HG03139 (cell line): Measurements from ENCODE around the gene SEC22A.

Source experiments
- ATAC-seq: cut with Tn5 transposase; IDR thresholded peaks from one replicate; pipeline ENCODE4 v1.9.1; 2021; ENCODE audit not compliant: unreplicated experiment

Gene SEC22A

DNA sequence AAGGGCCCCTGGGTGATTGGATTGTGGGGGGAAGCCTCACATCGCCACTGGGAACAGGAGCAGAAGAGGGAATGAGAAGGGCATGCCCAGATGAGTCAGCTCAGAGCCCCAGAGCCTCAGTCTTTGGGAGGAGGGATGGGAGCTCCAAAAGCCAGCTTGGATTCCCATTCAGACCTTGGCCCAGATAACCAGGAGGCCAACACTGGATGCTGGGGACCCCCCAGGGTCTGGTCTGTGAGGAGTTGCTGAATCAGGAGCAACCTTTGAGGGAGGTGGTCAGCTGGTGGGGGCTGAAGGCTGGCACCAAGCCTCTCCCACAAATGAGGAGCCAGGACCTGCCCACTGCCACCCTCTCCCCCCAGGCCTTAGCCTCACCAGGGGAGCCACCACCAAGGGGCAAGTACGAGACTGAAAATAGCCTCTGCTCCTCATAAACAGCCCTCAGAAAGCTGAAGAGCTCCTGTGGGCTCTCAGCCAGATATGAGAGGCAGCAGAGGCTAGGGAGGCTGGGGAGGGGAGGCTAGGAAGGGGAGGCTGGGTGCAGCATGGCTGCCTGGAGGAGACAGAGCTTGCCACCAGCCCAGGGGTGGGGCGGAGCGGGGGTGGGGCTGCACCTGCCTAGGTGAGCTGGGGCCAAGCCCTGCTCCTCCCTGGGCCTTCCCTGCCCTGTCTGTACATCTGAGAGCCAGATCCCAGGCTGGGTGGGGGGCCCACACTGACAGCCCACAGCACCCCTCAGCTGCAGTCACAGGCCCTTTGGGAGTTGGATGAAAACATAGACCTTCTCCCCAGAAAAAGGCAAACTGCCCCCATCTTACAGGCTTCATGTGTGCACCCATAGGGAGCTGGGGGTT lies 99.8 kb downstream of the SEC22A start:
- ATAC-seq: no peak

DNA sequence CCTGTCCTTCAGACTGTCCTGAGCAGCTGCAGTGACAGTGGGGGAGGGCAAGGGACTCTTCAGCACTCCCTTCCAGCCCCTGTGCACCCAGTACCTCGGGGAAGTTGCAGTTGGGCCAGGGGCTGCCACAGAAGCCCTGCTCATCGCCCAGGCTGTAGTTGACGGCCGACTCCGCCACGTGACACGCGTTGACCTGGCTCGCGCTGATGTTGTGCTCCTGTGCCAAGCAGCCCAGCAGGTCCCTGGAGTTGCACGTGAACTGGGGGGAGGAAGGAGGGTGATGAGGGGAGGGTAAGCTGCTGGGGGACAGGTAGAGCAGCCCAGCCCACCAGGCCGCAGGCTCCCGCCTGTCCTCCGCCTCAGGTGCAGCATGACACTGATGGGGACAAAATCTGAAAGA lies 101.2 kb downstream of the SEC22A start:
- ATAC-seq: no peak

DNA sequence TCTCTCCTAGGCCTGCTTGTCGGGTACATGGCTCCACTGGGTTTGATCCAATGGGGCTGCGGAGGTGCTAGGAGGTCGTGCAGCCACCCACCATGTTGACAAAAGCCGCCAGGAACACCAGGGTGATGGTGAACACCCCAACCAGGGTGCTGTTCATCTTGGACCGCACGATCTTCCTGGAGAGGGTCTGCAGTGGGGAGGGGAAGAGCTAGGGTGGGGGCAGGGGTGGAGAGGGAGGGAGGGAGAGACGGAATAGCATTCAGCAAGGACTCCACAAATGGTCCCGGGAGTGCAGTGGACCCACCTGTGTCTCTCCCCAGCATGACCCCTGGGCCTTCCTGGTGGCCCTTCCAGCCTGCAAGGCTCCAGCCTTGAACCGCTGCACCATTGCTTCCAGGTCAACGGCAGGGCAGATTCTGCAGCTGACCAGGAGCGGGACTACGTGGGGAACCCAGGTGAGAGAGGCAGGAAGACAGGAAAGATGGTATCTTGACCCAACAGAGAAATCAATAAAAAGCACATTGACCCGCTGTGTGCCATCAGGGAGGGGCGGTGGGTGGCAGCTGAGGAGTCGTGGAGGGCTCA lies 102.3 kb downstream of the SEC22A start:
- no peak for ATAC-seq

DNA sequence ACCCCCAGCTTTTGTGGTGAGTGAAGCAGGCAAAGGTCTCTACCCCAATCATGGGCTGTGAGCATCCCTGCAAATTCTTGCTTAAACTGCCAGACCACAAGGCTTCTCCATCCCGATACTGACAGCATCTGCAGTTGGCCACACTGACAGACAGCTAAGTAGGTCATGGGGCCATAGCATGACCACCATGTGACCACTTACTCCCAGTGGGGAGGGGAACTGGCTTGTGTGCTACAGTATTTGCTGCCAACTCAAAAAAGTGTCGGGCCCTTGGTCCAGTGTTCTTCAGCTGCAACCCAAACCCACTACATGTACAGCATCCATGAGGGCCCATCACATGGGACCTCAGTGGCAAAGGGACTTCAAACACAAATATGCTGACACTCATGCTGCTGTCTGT lies 103.4 kb downstream of the SEC22A start:
- ATAC-seq: no peak

DNA sequence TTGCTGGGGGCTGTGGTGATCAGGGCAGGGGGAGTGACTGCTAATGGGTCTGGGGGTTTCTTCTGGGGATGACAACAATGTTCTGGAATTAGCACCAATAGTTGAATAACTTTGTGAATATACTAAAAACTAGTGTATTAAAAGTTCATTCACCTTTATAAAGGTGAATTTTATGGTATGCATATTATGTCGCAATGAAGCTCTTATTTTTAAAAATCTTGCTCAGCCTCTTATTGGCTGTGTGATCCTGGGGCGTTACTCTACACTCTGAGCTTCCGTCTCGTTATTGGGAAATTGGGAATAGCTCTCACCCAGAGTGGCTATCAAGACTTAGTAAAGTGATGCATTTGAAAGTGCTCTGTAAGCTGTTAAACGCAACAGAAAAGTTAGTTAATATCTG lies 105.3 kb downstream of the SEC22A start:
- no peak for ATAC-seq

DNA sequence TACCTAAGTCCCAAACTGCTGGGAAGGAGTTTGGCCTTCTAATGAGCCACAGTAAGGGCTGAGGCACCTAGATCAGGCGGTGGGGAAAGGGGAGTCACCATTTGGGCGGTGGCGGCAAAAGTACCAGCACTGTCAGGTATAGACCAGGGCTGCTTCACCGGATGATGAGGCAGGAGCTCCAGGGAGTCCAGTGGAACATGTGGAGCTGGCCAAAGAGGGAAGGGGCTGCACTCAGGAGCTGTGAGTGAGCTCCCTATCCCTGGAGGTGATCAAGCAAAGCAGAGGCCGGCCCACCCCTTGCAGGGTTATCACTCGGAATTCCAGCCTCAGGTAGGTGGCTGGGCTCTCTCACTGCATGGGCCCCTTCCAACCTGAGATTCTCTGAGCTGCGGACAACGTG lies 108.4 kb downstream of the SEC22A start:
- ATAC-seq: no peak

DNA sequence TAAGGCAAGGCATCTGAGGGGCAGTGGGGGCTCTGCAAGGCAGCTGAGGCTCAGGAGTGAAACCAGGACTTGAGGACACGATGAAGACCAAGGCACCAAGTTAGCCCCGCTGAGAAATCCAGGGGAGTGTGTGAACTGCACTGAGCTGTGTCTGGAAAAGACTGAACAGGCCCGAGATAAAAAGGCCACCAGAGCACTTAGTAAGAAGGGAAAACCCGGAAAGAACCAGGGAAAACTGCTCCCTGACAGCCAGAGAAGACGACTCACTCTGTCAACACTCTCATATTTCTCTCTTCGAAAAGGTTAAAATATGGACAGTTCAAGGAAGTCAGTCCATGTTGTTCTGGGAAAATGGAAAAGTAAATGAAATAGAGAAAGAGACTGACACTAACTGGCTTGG lies 109.0 kb downstream of the SEC22A start:
- ATAC-seq: no peak

DNA sequence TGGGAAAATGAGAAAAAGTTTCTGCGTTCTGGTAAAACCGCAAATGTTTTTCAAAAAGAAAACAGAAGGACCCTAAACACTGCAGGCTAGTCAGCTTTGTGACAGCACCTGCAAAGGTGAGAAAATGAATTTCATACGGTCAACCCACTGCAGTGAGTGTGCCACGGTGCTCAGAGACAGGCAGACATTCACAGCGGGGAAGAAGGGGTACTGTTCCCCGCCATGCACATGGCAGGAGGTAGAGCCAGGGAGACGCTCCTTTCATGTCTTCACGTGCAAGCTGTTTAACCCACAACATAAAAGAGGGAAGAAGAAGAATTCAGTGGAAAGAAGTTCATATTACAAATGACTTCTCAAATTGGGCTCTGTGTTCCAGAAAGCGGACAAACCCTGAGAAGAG lies 109.5 kb downstream of the SEC22A start:
- no peak for ATAC-seq

DNA sequence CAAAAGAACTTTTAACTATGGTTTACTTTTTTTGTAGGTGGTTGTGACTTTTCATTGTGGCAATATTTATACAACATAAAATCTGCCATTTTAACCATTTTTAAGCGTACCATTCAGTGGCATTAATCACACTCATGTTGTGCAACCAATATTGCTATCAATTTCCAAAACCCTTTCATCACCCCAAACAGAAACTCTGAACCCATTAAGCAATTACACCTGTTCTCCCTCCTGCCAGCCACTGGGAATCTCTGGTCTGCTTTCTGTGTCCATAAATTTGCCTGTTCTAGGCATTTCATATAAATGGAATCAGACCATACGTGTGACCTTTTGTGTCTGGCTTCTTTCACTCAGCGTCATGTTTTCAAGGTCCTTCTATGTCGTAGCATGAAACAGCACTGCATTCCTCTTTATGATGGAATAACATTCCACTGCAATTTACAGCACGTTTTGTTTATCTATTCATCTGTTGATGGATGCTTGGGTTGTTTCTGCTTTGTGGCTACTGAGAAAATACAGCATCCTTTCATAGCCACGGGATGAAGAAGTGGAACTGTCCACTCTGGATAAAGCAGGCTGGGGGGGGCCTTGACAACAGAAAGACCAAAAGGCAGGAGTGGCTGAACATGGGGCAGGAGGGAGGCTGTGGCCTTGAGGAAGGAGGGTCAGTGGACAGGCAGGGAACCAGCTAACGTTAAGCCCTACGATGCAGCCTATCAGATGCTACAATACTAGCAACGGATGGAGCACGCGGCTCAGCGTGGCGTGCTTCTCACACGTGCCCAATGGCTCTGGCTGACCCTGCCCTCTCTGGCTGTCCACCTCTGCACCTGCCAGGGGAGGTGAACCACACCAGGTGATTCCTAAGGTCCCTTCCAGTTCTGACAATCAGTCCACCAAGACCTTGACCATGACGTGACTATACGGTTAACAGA lies 110.9 kb downstream of the SEC22A start:
- ATAC-seq: no peak

DNA sequence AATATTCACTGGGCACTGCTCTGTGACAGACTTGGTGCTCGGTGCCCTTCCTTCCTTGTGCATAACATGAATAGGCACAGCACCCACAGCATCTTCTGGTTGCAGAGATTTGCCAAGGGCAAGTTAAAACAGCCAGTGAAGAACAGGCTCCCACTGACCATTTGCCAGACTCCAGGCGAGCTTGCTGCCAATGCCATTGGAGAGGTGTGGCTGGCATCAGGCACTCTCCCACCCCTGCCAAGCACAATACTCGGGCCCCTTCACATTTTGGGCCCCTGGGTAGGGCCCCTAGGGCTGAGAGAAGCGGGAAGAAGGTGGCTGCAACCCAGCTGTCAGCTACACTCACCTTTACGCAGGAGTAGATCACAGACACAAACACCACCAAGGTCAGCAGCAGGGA lies 112.1 kb downstream of the SEC22A start:
- no peak for ATAC-seq

DNA sequence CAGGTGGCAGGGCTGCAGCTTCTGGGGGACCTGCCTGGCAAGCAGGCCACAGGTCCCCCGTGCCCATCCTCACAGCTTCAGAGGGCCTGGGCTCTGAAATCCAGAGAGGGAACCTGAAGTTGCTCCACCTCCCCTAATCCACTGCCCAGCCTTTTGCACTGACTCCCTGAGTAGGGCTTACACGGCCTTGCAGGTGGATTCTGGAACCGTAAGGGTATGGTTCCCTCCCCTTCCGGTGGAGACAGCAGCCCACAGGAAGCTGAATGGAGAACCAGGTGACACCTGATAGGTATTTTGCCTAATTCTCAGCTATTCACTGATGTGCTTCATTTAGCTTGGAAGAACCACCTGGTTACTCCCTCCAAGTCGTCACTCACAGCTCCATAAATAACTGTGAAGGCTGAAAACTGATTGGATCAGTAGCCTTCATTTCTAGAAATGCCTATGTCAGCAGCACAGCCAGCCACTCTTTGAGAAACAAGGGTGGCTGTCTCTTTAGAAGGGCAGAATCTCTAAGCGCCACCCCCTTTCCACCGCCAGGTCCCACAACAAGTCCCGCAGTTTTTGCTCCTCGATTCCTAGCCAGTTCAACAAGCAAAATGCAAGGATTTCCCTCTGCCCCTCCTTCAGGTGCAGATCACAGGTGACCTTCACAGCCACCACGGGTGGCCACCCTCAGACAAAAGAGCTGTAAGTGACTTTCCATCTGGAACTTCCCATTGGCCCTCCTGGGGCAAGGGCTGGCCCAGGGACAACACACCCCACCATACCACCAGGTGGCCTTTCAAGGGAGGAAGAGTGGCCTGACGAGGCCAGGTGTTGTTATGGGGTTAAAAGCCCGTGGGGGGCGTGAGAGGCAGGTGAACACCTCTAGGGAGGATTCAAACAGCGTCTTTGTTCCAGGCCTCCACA lies 112.9 kb downstream of the SEC22A start:
- no peak for ATAC-seq

DNA sequence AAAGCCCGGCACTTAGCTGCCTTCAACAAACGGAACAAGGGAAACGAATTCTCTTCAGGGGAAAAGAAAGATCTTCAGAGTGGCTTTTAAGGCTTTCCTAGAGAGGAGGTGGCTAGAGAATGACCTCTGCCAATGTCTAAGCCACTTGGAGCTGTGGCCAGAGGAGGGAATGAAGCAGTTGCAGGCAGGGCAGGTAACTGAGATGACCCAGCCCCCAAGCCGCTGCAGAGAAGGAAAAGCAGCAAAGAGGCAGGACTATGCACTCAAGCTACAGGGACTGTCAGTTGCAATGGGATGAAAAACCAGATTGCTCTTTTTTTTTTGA lies 113.5 kb downstream of the SEC22A start:
- no peak for ATAC-seq

DNA sequence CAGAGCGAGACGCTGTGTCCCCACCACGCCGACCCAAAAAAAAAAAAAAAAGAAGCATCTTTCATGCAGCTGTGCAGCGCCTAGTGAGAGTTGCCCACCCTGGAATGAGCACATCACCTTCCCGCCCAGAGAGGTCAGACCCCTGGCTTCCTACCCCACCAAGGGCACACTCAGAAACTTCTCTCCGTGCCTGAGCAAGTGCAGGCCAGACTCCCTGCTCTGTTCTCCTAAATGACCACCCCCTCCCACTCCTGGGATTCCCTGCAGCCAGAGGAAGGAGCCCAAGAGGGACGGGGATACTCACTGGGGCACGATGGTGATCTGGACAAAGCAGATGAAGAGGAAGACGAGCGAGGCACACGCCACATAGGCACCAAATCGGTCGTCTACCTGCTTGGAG lies 116.0 kb downstream of the SEC22A start:
- no peak for ATAC-seq

DNA sequence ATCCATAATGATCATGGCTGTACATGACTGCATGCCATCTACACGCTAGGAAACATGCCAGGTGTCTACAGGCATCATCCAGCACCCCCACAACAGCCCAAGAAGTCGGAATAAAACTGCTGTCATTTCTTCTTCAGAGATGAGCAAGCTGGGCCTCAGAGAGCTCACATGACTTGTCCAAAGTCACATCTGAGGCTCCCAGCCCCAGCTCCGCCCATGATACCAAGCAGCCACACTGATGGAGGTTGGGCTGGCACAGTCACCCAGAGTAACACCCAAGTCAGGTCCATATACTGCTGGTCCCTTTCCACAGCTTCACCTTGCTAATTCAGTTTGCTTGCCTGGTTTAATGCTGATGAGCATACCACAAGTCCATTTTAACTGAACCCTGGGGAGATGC lies 116.6 kb downstream of the SEC22A start:
- no peak for ATAC-seq

DNA sequence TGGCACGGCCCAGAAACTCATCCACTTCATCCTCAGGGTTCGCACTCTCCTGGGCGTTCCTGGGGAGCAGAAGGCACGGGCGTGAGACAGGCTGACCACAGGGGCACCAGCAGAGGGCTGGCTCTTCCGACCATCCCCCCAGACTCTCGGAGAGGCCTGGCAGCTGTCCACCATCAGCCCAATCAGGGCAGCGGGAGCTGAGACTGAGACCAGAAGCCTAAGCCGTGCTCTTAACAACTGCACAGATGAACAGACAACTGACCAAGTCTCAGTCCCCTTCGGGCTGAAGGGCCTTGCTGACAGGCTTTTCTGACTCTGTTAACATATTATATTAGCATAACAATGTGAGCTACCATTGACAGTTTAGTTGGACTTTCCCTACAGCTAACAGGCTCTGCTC lies 118.0 kb downstream of the SEC22A start:
- ATAC-seq: no peak

DNA sequence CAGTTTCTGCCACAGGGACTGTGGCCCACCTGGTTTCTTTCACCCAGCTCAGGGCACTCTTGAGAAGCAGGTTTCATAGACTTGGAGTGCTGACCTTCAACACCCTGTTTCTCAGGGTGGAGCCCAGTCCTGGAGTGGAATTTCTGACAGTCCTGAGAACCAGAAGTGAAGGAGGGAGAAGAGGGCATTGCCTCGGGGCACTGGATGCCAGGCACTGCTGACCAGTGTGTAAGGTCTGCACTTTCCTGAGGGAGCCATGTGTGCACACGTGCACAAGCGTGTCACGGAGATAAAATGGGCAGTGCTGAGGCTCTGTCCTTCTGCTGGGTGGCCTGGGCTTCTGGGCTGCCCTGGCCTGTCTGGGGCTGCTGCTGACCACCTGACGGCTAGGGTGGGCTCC lies 118.5 kb downstream of the SEC22A start:
- no peak for ATAC-seq

DNA sequence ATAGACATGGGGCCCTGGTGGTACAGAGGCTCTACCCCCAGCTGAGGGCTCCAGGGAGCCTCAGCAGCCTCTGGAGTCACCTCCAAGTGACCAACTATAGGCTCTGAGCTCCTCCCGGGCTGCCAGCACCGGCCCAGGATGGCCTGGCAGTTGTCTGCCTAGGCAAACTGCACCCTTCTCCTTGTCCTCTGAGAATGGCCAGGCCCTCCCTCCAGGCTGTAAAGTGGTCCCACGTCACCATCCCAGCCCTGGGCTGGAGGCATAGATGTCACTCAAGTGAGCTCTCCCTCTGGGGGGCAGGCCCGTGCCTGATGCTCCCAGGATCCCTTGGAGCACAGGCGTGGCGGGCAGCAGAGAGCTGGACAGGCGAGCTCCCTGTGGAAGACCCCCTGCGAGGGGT lies 120.1 kb downstream of the SEC22A start:
- no peak for ATAC-seq

DNA sequence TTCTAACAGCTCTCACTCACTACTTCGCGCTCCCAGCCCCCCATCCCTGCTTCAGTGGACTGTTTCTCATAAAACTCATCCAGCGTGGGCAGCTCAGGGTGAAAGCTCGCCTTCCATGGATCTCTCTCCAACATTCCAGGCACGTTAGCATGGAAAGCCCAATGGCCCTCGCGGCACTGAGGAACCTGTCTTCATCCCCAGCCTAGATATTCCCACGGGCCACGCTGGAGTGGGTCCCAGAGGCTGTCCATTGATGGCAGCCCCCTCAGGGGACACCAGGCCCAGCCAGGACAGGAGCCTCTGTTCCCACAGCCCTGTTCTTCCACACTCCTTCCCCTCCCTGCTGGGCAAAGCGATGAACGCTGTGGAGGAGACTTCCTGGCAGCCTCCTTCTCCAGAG lies 121.1 kb downstream of the SEC22A start:
- ATAC-seq: no peak
